GM23248 (cell line): ENCODE results near the gene LMNB1.

ENCODE experiments used
- EZH2 ChIP-seq: fragments of 200-600 bp; sonication (generic); IDR thresholded peaks from 2 replicates; pipeline ENCODE4 v1.6.1; 2018; ENCODE audit warnings: antibody characterized with exemption, mild to moderate bottlenecking; ENCODE audit not compliant: insufficient read depth, poor library complexity, severe bottlenecking
- EZH2phosphoT487 ChIP-seq: fragments of 200-600 bp; sonication (generic); IDR thresholded peaks from 2 replicates; pipeline ENCODE4 v1.6.1; 2018; ENCODE audit warnings: antibody characterized with exemption, moderate library complexity, mild to moderate bottlenecking, low read depth; ENCODE audit not compliant: insufficient read depth

- TF ChIP-seq EZH2phosphoT487, result no peak
- TF ChIP-seq EZH2, result no peak
These were observed 28.1 kb downstream of the LMNB1 start for GRCh38 chr5:126805063-126805462.
